AG10803 (cell line): ENCODE data around the gene ANKZF1.

Source experiments
- DNase-seq: peaks from one replicate; pipeline ENCODE4 v3.0.0; 2010; ENCODE audit warnings: low read depth
- H3K4me3 ChIP-seq: 2 replicates; pipeline ENCODE4 v1.5.1; 2011; ENCODE audit warnings: mild to moderate bottlenecking, low read length, control low read depth
- TF ChIP-seq, protein P1 (sequence below): conservative IDR thresholded peaks from 2 replicates; pipeline ENCODE4 v1.5.1; 2011; ENCODE audit warnings: mild to moderate bottlenecking, low read length, control low read depth, inconsistent platforms

ANKZF1 gene

DNA sequence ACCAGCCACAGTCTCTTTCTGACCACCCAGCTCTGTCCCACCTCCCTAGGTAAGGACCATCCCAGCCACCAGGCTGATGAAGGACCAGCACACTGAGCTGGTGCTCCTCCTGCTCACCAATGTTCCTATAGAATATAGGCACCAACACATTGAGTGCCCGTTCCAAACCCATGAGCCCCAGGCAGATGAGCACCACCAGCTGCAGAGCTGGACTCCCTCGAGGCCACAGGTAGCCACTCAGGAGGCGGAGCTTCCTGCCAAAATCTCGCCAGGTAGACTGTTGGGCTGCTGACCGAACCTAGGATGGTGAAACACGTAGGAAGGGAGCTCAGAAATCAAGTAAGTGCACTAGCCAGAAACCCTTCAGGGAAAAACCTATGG, 13.1 kb upstream of the ANKZF1 start:
- TF ChIP-seq, protein P1, sequence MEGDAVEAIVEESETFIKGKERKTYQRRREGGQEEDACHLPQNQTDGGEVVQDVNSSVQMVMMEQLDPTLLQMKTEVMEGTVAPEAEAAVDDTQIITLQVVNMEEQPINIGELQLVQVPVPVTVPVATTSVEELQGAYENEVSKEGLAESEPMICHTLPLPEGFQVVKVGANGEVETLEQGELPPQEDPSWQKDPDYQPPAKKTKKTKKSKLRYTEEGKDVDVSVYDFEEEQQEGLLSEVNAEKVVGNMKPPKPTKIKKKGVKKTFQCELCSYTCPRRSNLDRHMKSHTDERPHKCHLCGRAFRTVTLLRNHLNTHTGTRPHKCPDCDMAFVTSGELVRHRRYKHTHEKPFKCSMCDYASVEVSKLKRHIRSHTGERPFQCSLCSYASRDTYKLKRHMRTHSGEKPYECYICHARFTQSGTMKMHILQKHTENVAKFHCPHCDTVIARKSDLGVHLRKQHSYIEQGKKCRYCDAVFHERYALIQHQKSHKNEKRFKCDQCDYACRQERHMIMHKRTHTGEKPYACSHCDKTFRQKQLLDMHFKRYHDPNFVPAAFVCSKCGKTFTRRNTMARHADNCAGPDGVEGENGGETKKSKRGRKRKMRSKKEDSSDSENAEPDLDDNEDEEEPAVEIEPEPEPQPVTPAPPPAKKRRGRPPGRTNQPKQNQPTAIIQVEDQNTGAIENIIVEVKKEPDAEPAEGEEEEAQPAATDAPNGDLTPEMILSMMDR, result no peak
- no peak overlapping the region for H3K4me3 ChIP-seq
- DNase-seq, result no peak

DNA sequence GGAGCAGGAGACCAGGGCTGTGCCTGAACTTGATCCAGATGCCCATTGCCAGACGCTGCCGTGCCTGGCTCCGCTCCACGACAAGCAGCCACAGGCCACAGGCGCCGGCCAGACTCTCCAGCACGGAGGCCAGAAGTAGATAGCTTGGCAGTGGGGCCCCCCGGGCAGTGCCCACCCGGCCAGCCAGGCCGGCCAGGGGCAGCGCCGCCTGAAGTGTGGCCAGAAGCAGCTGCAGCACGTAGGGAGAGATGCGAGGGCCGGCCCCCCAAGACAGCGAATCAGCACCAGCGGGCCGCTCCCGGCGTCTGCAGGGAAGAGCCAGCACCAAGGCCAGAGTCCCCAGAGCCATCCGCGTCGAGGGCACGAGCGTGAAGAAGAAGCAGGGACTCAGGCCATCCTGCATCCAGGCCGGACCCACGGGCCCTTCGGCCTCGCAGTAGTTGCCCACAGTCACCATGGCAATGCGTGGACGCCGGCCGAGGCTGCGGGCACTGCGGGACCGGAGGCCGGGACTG, 11.3 kb upstream of the ANKZF1 start:
- DNase-seq, result peak; percentile 74
- TF ChIP-seq, protein P1, result no peak
- H3K4me3 ChIP-seq, result peak overlapping the region; percentile 68

DNA sequence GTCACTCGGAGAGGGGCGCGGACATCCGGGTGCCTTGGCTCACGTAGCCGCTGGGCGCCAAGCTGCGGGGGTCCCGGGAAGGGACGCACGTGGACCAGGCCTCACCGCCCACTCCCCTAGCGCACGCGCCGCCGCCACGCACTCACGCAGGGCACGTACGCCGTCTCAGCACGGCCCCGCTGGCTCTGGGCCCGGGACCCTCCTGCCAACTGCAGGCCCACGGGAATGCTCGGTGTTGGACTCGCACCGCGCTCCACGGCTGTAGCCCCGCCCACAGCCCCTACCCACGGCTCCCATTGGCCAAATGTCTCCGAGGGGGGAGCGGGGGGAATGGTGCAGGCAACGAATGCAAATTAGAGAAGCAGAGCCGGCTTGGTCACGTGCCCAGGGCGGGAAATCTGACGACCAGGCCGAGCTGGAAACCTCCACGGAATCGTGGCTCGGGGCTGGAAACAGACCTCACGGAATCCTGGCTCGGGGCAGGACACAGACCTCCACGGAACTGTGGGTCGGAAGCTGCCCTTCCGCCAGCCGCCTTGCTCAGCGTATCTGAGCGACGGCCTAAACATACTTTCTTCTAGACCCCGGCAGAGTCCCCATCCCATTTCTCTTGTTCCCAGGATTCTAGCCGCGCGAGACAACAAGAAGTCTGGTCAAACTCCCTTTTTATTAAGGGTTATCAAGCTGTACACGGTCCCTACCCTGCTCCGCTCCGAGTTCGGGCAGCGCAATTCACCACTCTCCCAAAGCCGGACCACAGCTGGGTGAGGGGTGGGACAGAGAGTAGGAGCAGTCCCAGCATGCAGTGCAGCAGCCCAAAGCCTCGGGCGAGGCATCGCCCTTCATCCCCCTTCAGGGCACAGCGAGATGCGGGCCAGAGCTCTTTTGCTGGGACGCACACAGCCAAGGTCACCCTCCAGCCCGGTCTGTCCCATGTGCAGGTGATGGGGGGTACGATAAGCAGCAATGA, 10.6 kb upstream of the ANKZF1 start, which contains the start of gene ABCB6:
TSS of gene ABCB6 (minus strand) at position 227 of the 970 bp plus-strand sequence. CDS start 285 bp downstream, outside the sequence.
- DNase-seq, result peak; percentile 92
- peak within 1 kb of the TSS; percentile 68 for H3K4me3 ChIP-seq
- TF ChIP-seq, protein P1, result no peak

DNA sequence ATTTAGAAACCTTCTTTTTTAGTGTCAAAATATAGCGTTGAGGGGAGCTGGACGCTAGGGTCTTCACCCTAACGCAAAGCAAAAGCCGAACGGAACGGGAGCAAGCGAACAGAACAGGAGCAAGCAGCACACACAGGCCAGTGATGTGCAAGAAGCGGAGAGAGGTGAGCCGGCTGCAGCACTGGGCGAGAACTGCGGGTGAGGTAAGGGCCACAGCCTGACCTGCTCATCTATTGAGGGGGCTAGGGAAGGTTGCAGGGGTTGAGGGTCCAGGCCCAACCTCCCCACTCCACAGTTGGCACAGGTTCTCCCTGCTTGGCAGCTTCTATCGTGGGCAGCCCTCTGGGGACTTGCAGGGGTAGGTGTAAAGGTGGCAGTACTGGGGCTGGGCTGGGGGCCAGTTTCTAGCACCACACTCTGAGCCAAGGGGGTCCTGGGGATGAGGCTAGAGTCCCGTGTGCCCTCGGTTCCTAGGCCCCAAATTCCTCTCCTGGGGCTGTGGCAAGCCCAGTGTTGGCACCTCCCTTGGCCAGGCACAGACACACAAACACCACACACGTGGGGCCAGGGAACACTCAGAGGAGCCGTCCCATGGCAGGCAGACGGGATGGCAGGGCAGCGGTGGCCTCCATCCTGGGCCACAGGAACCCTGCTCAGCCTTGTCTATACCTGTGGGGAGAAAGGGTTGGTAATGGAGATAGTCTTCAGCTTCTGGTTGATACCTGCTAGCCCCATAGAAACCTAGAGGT, 9.6 kb upstream of the ANKZF1 start:
- DNase-seq, result no peak
- TF ChIP-seq, protein P1, result no peak
- no peak overlapping the region for H3K4me3 ChIP-seq

DNA sequence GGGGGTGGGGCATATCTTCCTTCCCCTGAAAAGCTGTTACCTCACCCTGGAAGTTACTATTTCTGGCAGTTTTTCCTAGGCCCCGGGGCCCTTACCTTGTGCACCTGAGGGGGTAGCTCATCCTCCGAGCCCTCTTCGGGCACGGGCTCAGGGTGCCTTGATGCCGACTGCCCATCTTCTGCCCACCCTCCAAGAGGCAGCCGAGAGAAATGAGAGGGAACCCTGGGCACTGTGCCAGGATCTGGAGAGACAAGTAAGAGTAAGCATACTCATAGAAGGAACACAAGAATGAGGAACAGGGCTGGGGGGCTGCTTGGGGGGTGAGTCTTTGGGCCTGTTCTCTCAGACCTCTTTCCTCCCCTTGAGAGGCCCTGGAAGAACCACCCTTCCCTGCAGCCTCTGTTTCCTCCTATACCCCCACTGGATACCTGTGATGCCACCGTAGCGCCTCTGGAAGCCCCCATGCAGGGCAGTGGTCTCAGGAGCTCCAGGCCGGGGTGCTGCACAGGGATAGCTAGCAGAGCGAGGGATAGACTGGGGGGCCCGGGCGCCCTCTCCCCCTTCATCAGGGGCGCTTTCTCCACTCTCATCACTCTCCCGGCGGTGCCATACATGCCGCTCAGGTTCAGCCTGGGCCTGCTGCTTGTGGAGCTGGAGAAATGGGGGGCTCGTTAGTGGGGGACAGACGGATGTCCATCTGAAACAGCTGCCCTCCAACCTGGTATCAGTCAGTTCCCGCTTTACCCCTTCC, 8.8 kb upstream of the ANKZF1 start:
- DNase-seq, result no peak
- no peak overlapping the region for H3K4me3 ChIP-seq
- TF ChIP-seq, protein P1, result no peak

DNA sequence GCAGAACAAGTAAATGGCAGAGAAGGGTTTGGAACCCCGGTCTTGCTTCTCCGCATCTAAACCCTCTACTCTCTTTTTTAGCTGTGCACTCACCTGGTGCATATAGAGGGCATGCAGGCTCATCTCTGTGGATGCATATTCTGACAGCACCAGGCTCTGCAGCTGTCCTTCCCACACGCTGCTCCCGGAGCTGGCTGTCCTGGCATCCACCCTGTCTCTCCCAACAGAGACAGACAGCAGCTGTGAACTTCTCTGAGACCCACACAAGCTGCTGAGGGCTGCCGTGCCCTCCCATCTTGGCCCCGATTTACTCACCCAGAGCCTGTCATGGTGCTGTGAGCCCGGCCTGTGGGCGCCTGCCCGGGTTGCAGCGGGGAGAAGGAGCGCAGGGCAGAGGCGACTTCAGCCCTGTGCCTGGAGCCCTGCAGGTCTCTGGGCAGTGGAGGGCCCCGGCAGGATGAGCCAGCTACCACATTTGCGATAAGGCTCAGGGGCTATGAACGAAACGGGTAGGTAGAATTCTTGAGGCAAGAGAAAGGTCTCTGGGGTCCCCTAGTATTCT, 7.6 kb upstream of the ANKZF1 start:
- TF ChIP-seq, protein P1, result no peak
- no peak for DNase-seq
- no peak overlapping the region for H3K4me3 ChIP-seq
